AG09309 (cell line): ENCODE measurements around the gene TECR.
A peak's percentile ranks its signal among the peaks of the same experiment; 100 is the strongest.

Experiments
- DNase-seq: peaks from one replicate; pipeline ENCODE4 v3.0.0-alpha.2; 2010; ENCODE audit warnings: low read depth
- H3K4me3 ChIP-seq: 2 replicates; pipeline ENCODE4 v1.5.1; 2011; ENCODE audit warnings: mild to moderate bottlenecking, low read depth, low read length, moderate library complexity; ENCODE audit not compliant: control insufficient read depth
- TF ChIP-seq, protein P1 (sequence below): IDR thresholded peaks from 2 replicates; pipeline ENCODE4 v1.5.1; 2011; ENCODE audit warnings: mild to moderate bottlenecking, low read depth, low read length, inconsistent platforms; ENCODE audit not compliant: insufficient read depth, control insufficient read depth; ENCODE audit errors: missing control alignments

The TECR gene

DNA sequence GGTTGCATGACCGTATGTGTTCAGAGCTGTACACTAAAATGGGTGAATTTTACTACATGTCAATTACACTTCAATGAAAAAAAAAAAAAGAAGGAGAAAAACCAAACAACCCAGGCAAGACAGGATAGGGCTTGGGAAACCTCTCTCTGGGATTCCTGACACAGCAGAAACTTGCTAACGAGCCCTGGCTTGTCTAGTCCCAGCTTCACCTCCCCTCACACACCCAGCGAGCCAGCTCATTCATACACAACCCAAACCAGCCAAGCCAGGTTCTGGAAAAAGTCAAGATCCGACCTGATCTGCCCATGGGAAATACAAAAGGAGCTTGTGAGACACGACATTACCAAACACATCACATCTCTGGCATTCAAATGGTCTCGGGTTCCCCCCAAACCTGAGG is 3.7 kb upstream of the TECR start:
- TF ChIP-seq, protein P1, sequence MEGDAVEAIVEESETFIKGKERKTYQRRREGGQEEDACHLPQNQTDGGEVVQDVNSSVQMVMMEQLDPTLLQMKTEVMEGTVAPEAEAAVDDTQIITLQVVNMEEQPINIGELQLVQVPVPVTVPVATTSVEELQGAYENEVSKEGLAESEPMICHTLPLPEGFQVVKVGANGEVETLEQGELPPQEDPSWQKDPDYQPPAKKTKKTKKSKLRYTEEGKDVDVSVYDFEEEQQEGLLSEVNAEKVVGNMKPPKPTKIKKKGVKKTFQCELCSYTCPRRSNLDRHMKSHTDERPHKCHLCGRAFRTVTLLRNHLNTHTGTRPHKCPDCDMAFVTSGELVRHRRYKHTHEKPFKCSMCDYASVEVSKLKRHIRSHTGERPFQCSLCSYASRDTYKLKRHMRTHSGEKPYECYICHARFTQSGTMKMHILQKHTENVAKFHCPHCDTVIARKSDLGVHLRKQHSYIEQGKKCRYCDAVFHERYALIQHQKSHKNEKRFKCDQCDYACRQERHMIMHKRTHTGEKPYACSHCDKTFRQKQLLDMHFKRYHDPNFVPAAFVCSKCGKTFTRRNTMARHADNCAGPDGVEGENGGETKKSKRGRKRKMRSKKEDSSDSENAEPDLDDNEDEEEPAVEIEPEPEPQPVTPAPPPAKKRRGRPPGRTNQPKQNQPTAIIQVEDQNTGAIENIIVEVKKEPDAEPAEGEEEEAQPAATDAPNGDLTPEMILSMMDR, result no peak
- DNase-seq, result no peak
- H3K4me3 ChIP-seq, result no peak overlapping the region

DNA sequence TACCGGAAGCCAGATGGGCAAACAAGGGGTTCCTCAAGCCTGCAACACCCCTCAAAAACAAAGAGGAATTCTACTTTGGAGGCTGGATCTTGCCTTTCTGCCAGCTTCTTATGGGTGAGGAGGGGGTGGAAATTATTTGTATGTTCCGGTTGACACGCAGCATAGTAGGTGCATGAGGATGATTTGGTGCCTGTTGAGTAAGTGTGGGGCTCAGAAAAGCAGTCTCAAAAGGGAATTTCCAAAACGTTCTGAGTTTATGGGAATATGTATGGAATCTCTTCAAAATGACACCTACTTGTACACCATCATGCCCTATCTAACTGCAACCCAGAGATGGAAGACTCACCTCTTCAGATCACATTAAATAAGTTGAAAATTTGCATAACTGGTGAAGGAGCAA is 3.0 kb upstream of the TECR start:
- no peak for DNase-seq
- TF ChIP-seq, protein P1, result no peak
- no peak overlapping the region for H3K4me3 ChIP-seq

GRCh38 chr19:14528419-14529253 is 758 bp upstream of the TECR start:
- no peak for DNase-seq
- peak overlapping the region; percentile 68 for H3K4me3 ChIP-seq
- TF ChIP-seq, protein P1, result no peak

GRCh38 chr19:14530005-14530348 is 583 bp downstream of the TECR start:
- TF ChIP-seq, protein P1, result no peak
- DNase-seq, result no peak
- H3K4me3 ChIP-seq, result peak overlapping the region; percentile 86

DNA sequence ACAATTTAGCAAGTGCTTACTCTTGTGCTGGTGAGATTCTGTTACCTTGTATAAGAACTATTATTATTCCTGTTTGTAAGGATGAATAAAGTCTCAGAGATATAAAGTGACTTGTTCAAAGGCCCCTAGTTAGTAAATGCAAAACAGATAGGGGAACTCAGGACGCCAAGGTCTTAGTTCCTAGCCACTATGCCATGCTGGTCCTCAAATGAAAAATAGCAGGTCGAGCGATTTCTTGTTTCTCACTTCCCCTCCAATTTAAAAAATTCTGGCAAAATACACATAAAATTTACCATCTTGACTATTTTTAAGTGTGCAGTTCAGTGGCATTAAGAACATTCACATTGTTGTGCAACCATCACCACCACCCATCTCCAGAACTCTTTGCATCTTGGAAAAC is 1.1 kb downstream of the TECR start:
- TF ChIP-seq, protein P1, result no peak
- no peak overlapping the region for H3K4me3 ChIP-seq
- no peak for DNase-seq

DNA sequence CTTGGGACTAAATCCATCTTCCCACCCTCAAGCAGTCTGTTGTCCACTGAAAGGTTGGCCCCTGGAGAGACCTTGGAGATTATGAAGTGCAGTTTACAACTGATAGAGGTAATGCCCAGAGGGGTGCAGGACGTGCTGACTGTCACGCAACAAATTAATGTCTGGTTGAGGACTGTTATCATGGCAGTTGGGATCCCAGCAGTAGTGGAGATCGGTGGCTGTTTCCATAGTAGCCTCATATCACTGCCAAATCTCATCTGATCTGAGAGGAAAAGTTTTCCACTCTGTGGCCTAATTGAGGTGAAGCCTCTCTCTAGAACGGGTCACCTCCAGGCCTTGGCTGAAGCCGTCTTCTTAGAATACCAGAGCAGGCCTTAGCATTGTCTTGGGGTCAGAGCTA is 4.1 kb downstream of the TECR start:
- DNase-seq, result no peak
- H3K4me3 ChIP-seq, result no peak overlapping the region
- TF ChIP-seq, protein P1, result no peak
